Measurements from ENCODE around the gene SCNN1B.
"Not testable (repeated sequence)": the region's sequence is repeated elsewhere in the genome, so short reads cannot be mapped to it uniquely, and the experiment has no call there.

Gene SCNN1B

GRCh38 chr16:23384878-23385277 lies 82.8 kb downstream of the SCNN1B start:
- no peak for DNase-seq

GRCh38 chr16:23385441-23385840 lies 83.3 kb downstream of the SCNN1B start:
- DNase-seq = no peak

GRCh38 chr16:23387666-23388065 lies 85.6 kb downstream of the SCNN1B start:
- no peak for DNase-seq

- no peak for DNase-seq
Measured at GRCh38 chr16:23388786-23389185, 86.7 kb downstream of the SCNN1B start.

- no peak for DNase-seq
Measured at GRCh38 chr16:23389201-23389600, 87.1 kb downstream of the SCNN1B start.

GRCh38 chr16:23389936-23390335 lies 87.8 kb downstream of the SCNN1B start:
- DNase-seq = not testable (repeated sequence)

GRCh38 chr16:23391381-23392222 lies 89.5 kb downstream of the SCNN1B start:
- DNase-seq = no peak

- no peak for DNase-seq
Measured at GRCh38 chr16:23392223-23392600, 90.1 kb downstream of the SCNN1B start.

- DNase-seq = no peak
Measured at GRCh38 chr16:23394141-23394831, 92.2 kb downstream of the SCNN1B start.

- DNase-seq = no peak
Measured at GRCh38 chr16:23395732-23396131, 93.6 kb downstream of the SCNN1B start.

- DNase-seq = no peak
Measured at GRCh38 chr16:23397464-23397863, 95.4 kb downstream of the SCNN1B start.

GRCh38 chr16:23398987-23399805 lies 97.1 kb downstream of the SCNN1B start:
- no peak for DNase-seq

- DNase-seq = not testable (repeated sequence)
Measured at GRCh38 chr16:23400447-23400846, 98.3 kb downstream of the SCNN1B start.

- no peak for DNase-seq
Measured at GRCh38 chr16:23401139-23401538, 99.0 kb downstream of the SCNN1B start.

GRCh38 chr16:23402100-23402499 lies 100.0 kb downstream of the SCNN1B start:
- DNase-seq = no peak

- DNase-seq = no peak
Measured at GRCh38 chr16:23403547-23403946, 101.4 kb downstream of the SCNN1B start.

GRCh38 chr16:23406024-23406423 lies 103.9 kb downstream of the SCNN1B start:
- DNase-seq = no peak

- DNase-seq = no peak
Measured at GRCh38 chr16:23406546-23407240, 104.6 kb downstream of the SCNN1B start.

- no peak for DNase-seq
Measured at GRCh38 chr16:23407436-23408127, 105.5 kb downstream of the SCNN1B start.

- DNase-seq = no peak
Measured at GRCh38 chr16:23408242-23408822, 106.2 kb downstream of the SCNN1B start.

- DNase-seq = no peak
Measured at GRCh38 chr16:23408823-23409298, 106.8 kb downstream of the SCNN1B start.

- no peak for DNase-seq
Measured at GRCh38 chr16:23409522-23409921, 107.4 kb downstream of the SCNN1B start.

All from stimulated activated CD4-positive, alpha-beta T cell treated with anti-CD3 and anti-CD28 coated beads, Interleukin-2, amount 100 ng/mL, for 24 hours (primary cell).